ENCODE measurements around the gene DTX1.

Gene DTX1

GRCh38 chr12:113052326-113052725 lies 4.2 kb upstream of the DTX1 start:
- H3K79me2 ChIP-seq (ENCODE audit: control insufficient read depth, low read length), result peaks cover 48% of the 10 kb centered on the region
- no peaks in the 10 kb centered on the region for H3K9me2 ChIP-seq (replicated peaks; ENCODE audit: control insufficient read depth, low read length)
- no peaks in the 10 kb centered on the region for H3K9me3 ChIP-seq (ENCODE audit: control insufficient read depth, insufficient read depth, low read length)
- H3K27ac ChIP-seq (ENCODE audit: low read depth, low read length), result peak overlapping the region; percentile 99
- H3K27me3 ChIP-seq (ENCODE audit: control insufficient read depth, low read length), result no peaks in the 10 kb centered on the region
- peak overlapping the region; percentile 90 for H3K4me2 ChIP-seq (ENCODE audit: low read length)
- H4K20me1 ChIP-seq (ENCODE audit: control insufficient read depth, insufficient read depth, low read depth, low read length), result no peaks in the 10 kb centered on the region
- TF ChIP-seq EZH2phosphoT487 (IDR thresholded peaks at IDR 0.05; ENCODE audit: borderline replicate concordance, low read length), result no peak
- TF ChIP-seq CTCF (IDR thresholded peaks at IDR 0.05; ENCODE audit: low read depth, low read length, poor library complexity, severe bottlenecking), result no peak
- H3K36me3 ChIP-seq (ENCODE audit: control insufficient read depth, low read length), result peaks cover 41% of the 10 kb centered on the region
- peaks cover 88% of the 10 kb centered on the region for H3K4me1 ChIP-seq (ENCODE audit: control insufficient read depth, low read length)
- peaks cover 50% of the 10 kb centered on the region for H3F3A ChIP-seq (ENCODE audit: control insufficient read depth, insufficient read depth)
- H3K4me3 ChIP-seq (ENCODE audit: low read length), result peak overlapping the region; percentile 72

DNA sequence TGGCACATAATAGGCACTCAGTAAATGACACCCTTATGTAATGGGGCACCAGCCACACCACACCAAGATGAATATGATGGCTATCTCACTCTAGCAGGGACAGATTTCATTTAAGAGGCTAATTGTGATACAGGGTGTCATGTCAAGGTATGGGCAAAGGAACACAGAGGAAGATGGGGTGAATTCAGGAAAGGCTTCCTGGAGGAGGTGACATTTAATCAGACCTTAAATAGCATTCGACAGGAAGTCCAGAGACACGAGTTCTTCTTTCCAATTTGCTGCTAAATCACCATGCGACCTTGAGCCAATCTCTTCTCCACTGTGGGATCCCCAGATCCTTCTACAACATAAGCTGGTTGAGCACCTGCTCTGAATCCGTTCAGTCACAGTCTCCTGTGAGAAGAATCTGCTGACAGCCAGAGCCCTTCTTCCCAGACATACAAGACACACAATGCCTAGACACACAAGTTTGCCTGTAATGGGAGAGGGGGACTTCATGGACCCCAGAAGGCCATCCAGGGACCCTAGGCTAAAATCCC lies 1.5 kb upstream of the DTX1 start:
- H3K36me3 ChIP-seq (ENCODE audit: control insufficient read depth, low read length), result peaks cover 67% of the 10 kb centered on the region
- peak overlapping the region; percentile 99 for H3K4me2 ChIP-seq (ENCODE audit: low read length)
- peaks cover 67% of the 10 kb centered on the region for H3K4me1 ChIP-seq (ENCODE audit: control insufficient read depth, low read length)
- no peak for TF ChIP-seq EZH2phosphoT487 (IDR thresholded peaks at IDR 0.05; ENCODE audit: borderline replicate concordance, low read length)
- TF ChIP-seq CTCF (IDR thresholded peaks at IDR 0.05; ENCODE audit: low read depth, low read length, poor library complexity, severe bottlenecking), result no peak
- peaks cover 69% of the 10 kb centered on the region for H3K79me2 ChIP-seq (ENCODE audit: control insufficient read depth, low read length)
- H3F3A ChIP-seq (ENCODE audit: control insufficient read depth, insufficient read depth), result peaks cover 64% of the 10 kb centered on the region
- no peaks in the 10 kb centered on the region for H3K9me3 ChIP-seq (ENCODE audit: control insufficient read depth, insufficient read depth, low read length)
- H3K27me3 ChIP-seq (ENCODE audit: control insufficient read depth, low read length), result no peaks in the 10 kb centered on the region
- H3K9me2 ChIP-seq (replicated peaks; ENCODE audit: control insufficient read depth, low read length), result no peaks in the 10 kb centered on the region
- H3K27ac ChIP-seq (ENCODE audit: low read depth, low read length), result peak overlapping the region; percentile 99
- H3K4me3 ChIP-seq (ENCODE audit: low read length), result peak overlapping the region; percentile 94
- H4K20me1 ChIP-seq (ENCODE audit: control insufficient read depth, insufficient read depth, low read depth, low read length), result no peaks in the 10 kb centered on the region

- Histone ChIP-seq H3K4me3 (ENCODE audit: low read length) (peak overlapping the region; percentile 94), H3K4me2 (ENCODE audit: low read length) (peak overlapping the region; percentile 99), H3K9me3 (ENCODE audit: control insufficient read depth, insufficient read depth, low read length) (no peaks in the 10 kb centered on the region), H3K27ac (ENCODE audit: low read depth, low read length) (peak overlapping the region; percentile 99), H3K36me3 (ENCODE audit: control insufficient read depth, low read length) (peaks cover 75% of the 10 kb centered on the region), H3K4me1 (ENCODE audit: control insufficient read depth, low read length) (peaks cover 67% of the 10 kb centered on the region), H3K27me3 (ENCODE audit: control insufficient read depth, low read length) (no peaks in the 10 kb centered on the region), H3F3A (ENCODE audit: control insufficient read depth, insufficient read depth) (peaks cover 65% of the 10 kb centered on the region), H3K9me2 (replicated peaks; ENCODE audit: control insufficient read depth, low read length) (no peaks in the 10 kb centered on the region), H3K79me2 (ENCODE audit: control insufficient read depth, low read length) (peaks cover 77% of the 10 kb centered on the region), H4K20me1 (ENCODE audit: control insufficient read depth, insufficient read depth, low read depth, low read length) (no peaks in the 10 kb centered on the region)
- TF ChIP-seq CTCF (IDR thresholded peaks at IDR 0.05; ENCODE audit: low read depth, low read length, poor library complexity, severe bottlenecking), result no peak
- no peak for TF ChIP-seq EZH2phosphoT487 (IDR thresholded peaks at IDR 0.05; ENCODE audit: borderline replicate concordance, low read length)
These were observed 743 bp upstream of the DTX1 start for GRCh38 chr12:113055594-113056380.
